NCI-H2227 (cell line): ENCODE data around the gene LDLRAD3.
A peak's percentile ranks its signal among the peaks of the same experiment; 100 is the strongest.
"Not testable (repeated sequence)": the region's sequence is repeated elsewhere in the genome, so short reads cannot be mapped to it uniquely, and the experiment has no call there.

Experiments used
- DNase-seq: peaks from one replicate; lab custom pipeline; 2025; ENCODE audit not compliant: unreplicated experiment; lab: John Stamatoyannopoulos, UW

The LDLRAD3 gene, protein sequence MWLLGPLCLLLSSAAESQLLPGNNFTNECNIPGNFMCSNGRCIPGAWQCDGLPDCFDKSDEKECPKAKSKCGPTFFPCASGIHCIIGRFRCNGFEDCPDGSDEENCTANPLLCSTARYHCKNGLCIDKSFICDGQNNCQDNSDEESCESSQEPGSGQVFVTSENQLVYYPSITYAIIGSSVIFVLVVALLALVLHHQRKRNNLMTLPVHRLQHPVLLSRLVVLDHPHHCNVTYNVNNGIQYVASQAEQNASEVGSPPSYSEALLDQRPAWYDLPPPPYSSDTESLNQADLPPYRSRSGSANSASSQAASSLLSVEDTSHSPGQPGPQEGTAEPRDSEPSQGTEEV

GRCh38 chr11:35943713-35944502 is at the start of gene LDLRAD3:
Gene LDLRAD3, plus strand, starts transcription at chr11:35944062. Its CDS starts 37 bp downstream, at chr11:35944099.
- DNase-seq = peak; percentile 90

DNA sequence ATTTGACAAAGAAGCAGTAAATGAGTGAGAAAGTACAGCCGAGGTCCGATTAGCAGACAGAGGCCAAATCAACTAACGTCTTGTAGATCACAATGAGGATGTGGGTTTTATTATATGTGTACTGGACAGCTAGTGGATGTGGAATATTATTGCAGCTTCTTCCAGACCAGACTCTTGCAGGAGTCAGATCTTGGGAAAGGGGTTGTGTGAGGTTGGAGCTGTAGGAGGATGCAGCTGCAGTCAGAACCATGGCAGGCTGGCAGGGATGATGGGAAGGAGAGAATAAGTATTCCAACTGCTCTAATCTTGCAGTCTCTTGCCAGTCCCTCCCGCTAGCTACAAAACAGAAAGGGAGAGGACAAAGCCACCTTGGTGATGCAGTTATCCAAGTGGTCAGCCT is 46.8 kb upstream of the LDLRAD3 start:
- DNase-seq = no peak

- no peak for DNase-seq
These were observed 40.9 kb upstream of the LDLRAD3 start for GRCh38 chr11:35902961-35903360.

GRCh38 chr11:35905646-35906276 is 38.1 kb upstream of the LDLRAD3 start:
- DNase-seq = peak; percentile 40

DNA sequence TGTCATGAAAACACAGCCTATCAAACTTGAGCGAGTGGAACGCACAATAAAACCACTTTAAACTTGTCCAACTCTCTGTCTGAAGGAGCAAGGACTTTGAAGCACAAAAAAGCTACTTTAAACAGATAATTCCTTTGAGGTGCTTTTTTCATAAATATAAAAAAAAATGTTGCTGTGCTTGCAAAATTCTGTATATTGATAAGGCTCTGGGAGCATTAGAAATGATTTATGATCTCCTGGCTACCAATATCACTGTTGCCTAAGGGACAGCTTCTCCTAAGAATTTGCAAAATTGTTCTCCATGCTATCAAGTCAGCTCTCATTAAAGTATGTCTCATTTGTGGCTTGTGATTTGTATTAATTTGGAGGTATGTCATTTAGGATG is 37.6 kb upstream of the LDLRAD3 start:
- DNase-seq = no peak

GRCh38 chr11:35906681-35907080 is 37.2 kb upstream of the LDLRAD3 start:
- no peak for DNase-seq

DNA sequence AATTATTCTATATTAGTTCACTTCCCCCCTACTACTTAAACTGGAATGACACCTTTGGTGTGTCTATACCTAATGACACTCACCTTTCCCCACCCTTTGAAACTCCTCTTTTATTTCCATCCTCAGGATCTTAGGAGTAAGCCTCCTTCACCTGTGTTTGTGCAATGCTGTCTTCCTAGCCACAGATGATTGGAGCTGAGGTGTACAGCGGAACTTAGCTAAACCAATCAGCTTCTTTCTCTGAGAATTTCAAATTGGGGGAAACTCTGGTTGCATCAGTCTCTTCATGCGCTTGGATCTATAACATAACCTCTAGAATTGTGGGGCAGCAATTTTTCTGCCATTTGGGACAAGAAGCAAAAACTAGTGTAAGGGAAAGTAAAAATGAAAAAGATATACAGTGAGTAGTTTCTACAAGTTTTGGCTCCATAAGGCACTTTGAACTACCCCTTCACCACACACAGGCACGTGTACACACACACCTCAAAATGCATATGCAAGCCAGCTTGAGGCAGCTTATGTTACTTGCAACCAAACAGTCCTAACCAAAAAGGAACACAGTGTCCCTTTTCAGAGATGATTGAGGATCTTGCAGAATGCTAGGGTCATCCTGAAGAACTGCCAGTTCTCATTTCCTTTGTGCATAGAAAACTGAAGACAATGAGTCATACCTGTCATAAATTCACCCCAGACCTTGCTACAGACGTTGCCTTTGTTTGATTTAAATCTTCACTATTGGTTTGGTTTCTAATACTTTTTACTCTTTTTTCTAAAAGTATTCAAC is 36.0 kb upstream of the LDLRAD3 start:
- DNase-seq = no peak

DNA sequence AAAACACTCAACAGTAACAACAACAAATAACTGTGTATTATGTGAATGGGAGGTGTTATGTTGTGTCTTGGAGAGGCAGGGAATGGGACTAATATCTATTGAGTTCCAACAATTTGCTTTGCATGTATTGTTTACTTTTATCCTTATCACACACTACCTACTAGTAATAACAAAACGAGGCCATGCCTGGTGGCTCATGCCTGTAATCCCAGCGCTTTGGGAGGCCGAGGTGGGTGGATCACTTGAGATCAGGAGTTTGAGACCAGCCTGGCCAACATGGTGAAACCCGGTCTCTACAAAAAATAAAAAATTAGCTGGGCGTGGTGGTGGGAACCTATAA is 35.5 kb upstream of the LDLRAD3 start:
- DNase-seq = not testable (repeated sequence)

DNA sequence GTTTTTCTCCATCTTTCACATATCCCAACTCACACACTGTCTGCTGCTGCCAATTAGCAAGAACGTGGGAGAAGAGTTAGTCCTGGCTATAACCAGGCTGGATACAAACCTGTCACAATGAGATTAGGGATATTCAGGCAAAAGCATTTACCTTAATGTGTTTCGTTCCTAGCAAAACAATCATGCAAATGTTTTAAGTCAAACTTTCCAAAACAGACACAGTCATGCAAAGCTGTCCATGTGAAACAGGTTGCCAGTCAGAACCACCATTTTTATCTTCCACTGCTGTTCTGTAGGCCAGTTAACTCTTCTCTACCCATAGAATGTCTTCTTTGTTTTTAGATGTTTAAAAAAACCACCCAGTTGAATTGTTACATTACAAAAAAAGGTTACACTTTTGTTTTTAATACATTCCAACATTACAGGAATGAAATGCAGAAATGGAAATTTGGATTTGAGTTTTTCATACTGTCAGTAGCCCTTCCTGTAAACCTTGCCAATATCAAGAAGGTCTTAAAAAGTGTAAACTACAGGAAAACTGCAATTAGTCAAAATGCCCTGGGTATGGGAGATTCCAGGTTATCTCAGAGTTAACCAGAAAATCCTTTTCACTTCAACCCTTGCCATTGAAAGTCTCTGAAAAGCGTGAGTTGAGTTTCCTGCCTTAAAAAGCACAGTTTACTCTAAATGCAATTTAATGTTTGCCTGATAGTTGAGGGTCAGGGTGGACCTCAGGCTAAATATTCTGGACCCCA is 34.2 kb upstream of the LDLRAD3 start:
- DNase-seq = no peak

- no peak for DNase-seq
These were observed 32.8 kb upstream of the LDLRAD3 start for GRCh38 chr11:35911013-35911412.

- no peak for DNase-seq
These were observed 32.2 kb upstream of the LDLRAD3 start for GRCh38 chr11:35911616-35912165.

DNA sequence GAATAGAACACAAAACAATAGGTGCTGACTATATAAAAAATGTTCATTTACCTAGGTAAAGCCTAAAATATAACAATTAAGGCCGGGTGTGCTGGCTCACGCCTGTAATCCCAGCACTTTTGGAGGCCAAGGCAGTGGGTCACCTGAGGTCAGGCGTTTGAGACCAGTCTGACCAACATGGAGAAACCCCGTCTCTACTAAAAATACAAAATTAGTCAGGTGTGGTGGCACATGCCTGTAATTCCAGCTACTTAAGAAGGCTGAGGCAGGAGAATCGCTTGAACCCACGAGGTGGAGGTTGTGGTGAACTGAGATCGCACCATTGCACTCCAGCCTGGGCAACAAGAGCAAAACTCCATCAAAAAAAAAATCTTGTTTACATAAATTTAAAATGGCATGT is 31.4 kb upstream of the LDLRAD3 start:
- not testable (repeated sequence) for DNase-seq

DNA sequence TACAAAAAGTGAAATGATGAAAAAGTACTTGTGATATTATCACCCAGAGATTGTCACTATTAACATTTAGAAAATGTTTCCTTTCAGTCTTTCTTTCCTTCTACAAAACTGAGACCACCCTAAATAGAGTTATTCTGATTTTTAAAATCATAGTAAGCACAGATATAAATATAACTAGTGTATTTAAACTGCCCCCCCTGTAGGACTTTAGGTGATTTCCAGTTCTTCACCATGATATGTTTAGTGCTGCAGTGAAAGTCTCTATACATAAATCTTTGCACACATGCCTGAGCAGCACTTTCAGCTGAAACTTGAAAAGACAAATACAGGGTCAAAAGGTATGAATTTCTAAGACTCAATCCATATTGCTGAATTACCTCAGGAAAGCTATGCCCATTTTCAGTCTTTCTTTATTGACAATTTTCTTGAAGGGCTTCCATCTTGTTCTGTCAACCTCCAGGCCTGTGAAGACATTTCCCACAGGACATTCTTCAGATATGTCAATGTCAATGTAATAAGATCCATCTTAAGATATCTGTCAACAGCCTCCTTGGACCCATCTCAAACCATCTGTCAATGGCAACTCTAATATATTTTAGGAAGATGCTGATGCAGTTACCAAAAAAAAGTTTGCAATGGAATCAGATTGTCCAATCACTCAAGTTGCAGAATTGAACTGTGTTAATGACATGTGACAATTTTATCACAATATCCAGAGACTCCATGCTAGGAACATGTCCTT is 30.8 kb upstream of the LDLRAD3 start:
- DNase-seq = no peak

DNA sequence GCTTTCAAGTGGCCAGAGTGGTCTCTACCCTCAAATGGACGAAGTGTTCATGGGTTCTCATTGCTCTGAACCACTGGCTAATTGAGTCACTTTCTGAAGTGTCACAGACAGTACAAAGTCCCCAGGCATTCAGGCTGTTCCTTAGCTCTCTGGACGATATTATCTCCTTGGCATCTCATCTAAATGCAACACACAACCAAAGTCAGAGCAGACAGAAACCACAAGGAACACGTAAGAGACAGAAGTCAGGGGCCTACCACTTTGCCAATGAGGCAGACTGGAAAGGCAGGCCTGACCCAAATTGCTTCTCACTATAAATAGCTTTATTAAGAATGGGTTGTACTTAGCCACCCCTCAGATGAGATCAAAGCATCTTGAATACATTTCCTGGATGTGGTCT is 29.0 kb upstream of the LDLRAD3 start:
- no peak for DNase-seq

DNA sequence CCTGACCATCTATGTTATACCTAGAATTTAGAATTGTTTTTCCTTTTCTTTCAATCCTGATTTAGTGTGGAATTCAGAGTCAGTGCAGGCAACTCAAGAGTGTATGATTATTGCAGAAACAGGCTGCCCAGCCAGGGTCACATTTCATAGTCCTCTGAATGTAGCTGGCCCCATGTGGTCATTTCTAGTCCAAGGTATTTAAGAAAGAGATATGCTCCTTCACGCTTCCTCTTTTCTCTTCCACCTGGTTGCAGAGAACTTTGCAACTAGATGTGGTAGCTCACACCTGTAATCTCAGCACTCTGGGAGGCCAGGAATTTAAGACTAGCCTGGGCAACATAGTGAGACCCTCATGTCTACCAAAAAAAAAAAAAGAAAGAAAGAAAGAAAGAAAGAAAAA is 27.6 kb upstream of the LDLRAD3 start:
- DNase-seq = no peak

DNA sequence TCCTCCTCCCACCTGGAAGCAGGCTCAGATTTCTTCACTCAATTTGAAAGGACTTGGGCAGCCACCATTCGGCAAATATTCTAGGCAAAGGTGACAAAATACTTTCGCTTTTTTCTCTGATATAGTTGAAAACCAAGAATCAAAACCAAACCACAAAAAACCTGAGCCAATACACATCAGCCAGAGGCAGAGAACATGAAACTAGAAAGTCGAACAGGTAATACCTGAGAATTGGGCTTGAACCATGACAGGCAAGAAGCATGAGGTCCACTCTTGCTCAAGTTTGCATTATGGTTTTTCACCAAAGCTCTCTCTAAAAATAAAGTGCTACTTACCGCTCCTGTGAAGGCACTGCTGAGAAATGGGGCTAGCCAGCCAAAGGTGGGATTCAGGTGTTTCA is 26.2 kb upstream of the LDLRAD3 start:
- DNase-seq = no peak

GRCh38 chr11:35918716-35919115 is 25.1 kb upstream of the LDLRAD3 start:
- no peak for DNase-seq

DNA sequence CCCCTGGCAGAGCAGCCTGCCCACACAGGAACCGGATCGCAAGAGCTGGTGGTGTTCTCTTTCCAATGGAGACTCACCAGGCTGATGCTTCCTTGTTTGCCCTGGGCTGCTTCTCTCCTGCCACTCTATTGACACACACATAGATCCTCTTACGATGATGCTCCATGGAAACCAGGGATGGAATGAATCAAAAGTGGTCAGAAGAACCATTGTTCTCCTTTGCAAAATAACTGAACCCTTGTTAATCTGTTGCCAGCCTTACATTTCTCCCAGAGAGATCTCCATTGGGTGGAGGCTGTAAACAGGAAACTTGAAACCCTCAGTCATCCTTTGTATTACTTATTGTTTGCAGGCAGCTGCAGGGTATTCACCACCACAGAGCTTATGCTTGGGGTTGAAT is 24.6 kb upstream of the LDLRAD3 start:
- no peak for DNase-seq

DNA sequence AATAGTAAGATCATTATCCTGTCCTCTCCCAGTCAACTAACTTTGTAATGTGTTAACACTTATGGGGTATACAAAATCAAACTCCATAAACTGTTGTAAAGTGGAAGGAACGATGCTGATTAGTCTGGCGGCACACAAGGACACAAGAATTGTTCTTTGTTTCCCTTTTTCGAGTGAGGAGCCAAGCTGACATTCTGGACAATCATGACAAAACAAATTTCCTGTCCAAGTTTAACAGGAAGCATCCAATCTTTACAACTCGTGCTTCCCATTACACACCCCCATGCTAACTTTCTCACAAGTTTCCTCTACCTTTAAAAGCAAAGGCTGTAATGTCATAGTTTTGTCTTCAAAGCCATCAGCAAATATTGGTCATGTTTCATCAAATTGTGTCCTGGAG is 20.4 kb upstream of the LDLRAD3 start:
- no peak for DNase-seq

GRCh38 chr11:35924811-35925210 is 19.1 kb upstream of the LDLRAD3 start:
- no peak for DNase-seq
